HCT116 (cell line): ENCODE results near the gene CDH4. TPM values are rescaled to one million over a fixed set of nuclear protein-coding genes. Genes with fewer than 3 reads are reported as not detected.

Source experiments
- ATAC-seq: fragments of 200-7000 bp; cut with Tn5 transposase; 2 replicates; pipeline ENCODE4 v1.9.1; 2020; ENCODE audit warnings: mild to moderate bottlenecking, moderate library complexity
- BruUV-seq: library from RNA; stranded (reverse); fragments of 400-500 nt; replicated peaks from 2 replicates; lab custom pipeline; 2021; lab: Mats Ljungman, UMichigan
- CTCF ChIA-PET: fragments of 300-600 bp; sonication (Branson Sonifier 250); formaldehyde crosslinking; loops from one replicate; lab custom pipeline; 2021; ENCODE audit warnings: antibody characterized with exemption; lab: Charles Lee
- POLR2A ChIA-PET: fragments of 300-600, 350-600 bp; sonication (Branson Sonifier 250); formaldehyde crosslinking; loops from one replicate; lab custom pipeline; 2021; ENCODE audit warnings: antibody characterized with exemption; lab: Charles Lee
- RAD21 ChIA-PET, 2 experiments: fragments of 300-600 bp; sonication (Branson Sonifier 250); formaldehyde crosslinking; loops; one replicate each; lab custom pipeline; 2023; ENCODE audit warnings: low total read pairs in 2 of 2; ENCODE audit not compliant: uncharacterized antibody in 2 of 2, unreplicated experiment in 2 of 2, low non-redundant PET in 1 of 2; lab: Charles Lee
- DNase-seq: peaks from one replicate; pipeline ENCODE4 v3.0.0-alpha.2; 2010; ENCODE audit warnings: low read depth, low spot score
- H2AFZ ChIP-seq: fragments of 200-600 bp; shearing (Covaris generic), sonication (generic); 2 replicates; pipeline ENCODE4 v1.6.1; 2017; ENCODE audit warnings: low read depth, mixed run types, mixed read lengths, antibody characterized with exemption, low read length; ENCODE audit not compliant: poor library complexity, severe bottlenecking
- H3K27ac ChIP-seq: 2 replicates; pipeline ENCODE4 v1.5.1; 2012; ENCODE audit warnings: low read depth, low read length
- H3K27me3 ChIP-seq: fragments of 200-600 bp; sonication (generic); 2 replicates; pipeline ENCODE4 v1.6.1; 2016; ENCODE audit warnings: mixed run types, low read length, mixed read lengths; ENCODE audit not compliant: insufficient read depth
- H3K36me3 ChIP-seq, 2 experiments: fragments of 200-500 bp in 1 of 2; fragments of 200-600 bp in 1 of 2; sonication (Bioruptor generic) in 1 of 2; sonication (generic) in 1 of 2; 2 replicates each; pipeline versions ENCODE4 v1.5.1 to v1.6.1; 2014 to 2016; ENCODE audit warnings: low read length in 2 of 2, inconsistent platforms in 1 of 2, mixed read lengths in 1 of 2, mixed run types in 1 of 2; ENCODE audit not compliant: insufficient read depth in 2 of 2, control insufficient read depth in 1 of 2
- H3K4me1 ChIP-seq, 2 experiments: fragments of 200-600 bp in 1 of 2; sonication (generic) in 1 of 2; 2 replicates each; pipeline versions ENCODE4 v1.5.1 to v1.6.1; 2012 to 2017; ENCODE audit warnings: low read length in 2 of 2, inconsistent platforms in 1 of 2, mild to moderate bottlenecking in 1 of 2, mixed read lengths in 1 of 2, mixed run types in 1 of 2, moderate library complexity in 1 of 2; ENCODE audit not compliant: insufficient read depth in 2 of 2, control insufficient read depth in 1 of 2
- H3K4me2 ChIP-seq: fragments of 200-600 bp; sonication (generic); 2 replicates; pipeline ENCODE4 v1.6.1; 2017; ENCODE audit warnings: mixed run types, low read length, mixed read lengths
- H3K4me3 ChIP-seq, 2 experiments: fragments of 200-600 bp in 1 of 2; sonication (generic) in 1 of 2; replicated peaks in 1 of 2; 2 replicates each; pipeline ENCODE4 v1.5.1; 2011 to 2016; ENCODE audit warnings: low read length in 2 of 2, control low read depth in 1 of 2, low read depth in 1 of 2, mild to moderate bottlenecking in 1 of 2, mixed read lengths in 1 of 2, mixed run types in 1 of 2
- H3K79me2 ChIP-seq: fragments of 200-600 bp; sonication (generic); 2 replicates; pipeline ENCODE4 v1.6.1; 2017; ENCODE audit warnings: mild to moderate bottlenecking, mixed run types, low read length, moderate library complexity, mixed read lengths; ENCODE audit not compliant: insufficient read depth
- H3K9ac ChIP-seq: fragments of 200-600 bp; sonication (generic); 2 replicates; pipeline ENCODE4 v1.6.1; 2016; ENCODE audit warnings: low read length, mixed read lengths
- H3K9me2 ChIP-seq: fragments of 200-600 bp; sonication (generic), shearing (Covaris generic); 2 replicates; pipeline ENCODE4 v1.6.1; 2017; ENCODE audit warnings: mixed run types, mild to moderate bottlenecking, moderate library complexity; ENCODE audit not compliant: insufficient read depth
- H3K9me3 ChIP-seq, 2 experiments: fragments of 200-500 bp in 1 of 2; fragments of 200-600 bp in 1 of 2; sonication (Bioruptor generic) in 1 of 2; sonication (generic) in 1 of 2; 2 replicates each; pipeline ENCODE4 v1.6.1; 2014 to 2017; ENCODE audit warnings: low read length in 2 of 2, mixed read lengths in 2 of 2, inconsistent platforms in 1 of 2, low read depth in 1 of 2, mild to moderate bottlenecking in 1 of 2, mixed run types in 1 of 2, moderate library complexity in 1 of 2; ENCODE audit not compliant: control insufficient read depth in 1 of 2, insufficient read depth in 1 of 2
- H4K20me1 ChIP-seq: fragments of 200-600 bp; sonication (generic), shearing (Covaris generic); 2 replicates; pipeline ENCODE4 v1.6.1; 2017; ENCODE audit warnings: mixed run types, mild to moderate bottlenecking, moderate library complexity; ENCODE audit not compliant: insufficient read depth
- ATF3 ChIP-seq: IDR thresholded peaks from 2 replicates; pipeline ENCODE4 v1.6.1; 2012
- CEBPB ChIP-seq: IDR thresholded peaks from 2 replicates; pipeline ENCODE4 v1.6.1; 2012; ENCODE audit warnings: low read depth
- CTCF ChIP-seq, 3 experiments: fragments of 200-600 bp in 1 of 3; sonication (generic) in 1 of 3; IDR thresholded peaks in 2 of 3; conservative IDR thresholded peaks in 1 of 3; 2 replicates each; pipeline ENCODE4 v1.5.1; 2012 to 2017; ENCODE audit warnings: low read depth in 2 of 3, low read length in 2 of 3, antibody characterized with exemption in 1 of 3, borderline replicate concordance in 1 of 3, control low read depth in 1 of 3, mild to moderate bottlenecking in 1 of 3, mixed read lengths in 1 of 3, mixed run types in 1 of 3, moderate library complexity in 1 of 3; ENCODE audit not compliant: insufficient read depth in 1 of 3
- EZH2 ChIP-seq: fragments of 200-600 bp; sonication (generic); IDR thresholded peaks from 2 replicates; pipeline ENCODE4 v1.6.1; 2017; ENCODE audit warnings: antibody characterized with exemption, mixed run types
- JUND ChIP-seq: IDR thresholded peaks from 2 replicates; pipeline ENCODE4 v1.6.1; 2012
- MAX ChIP-seq: IDR thresholded peaks from 2 replicates; pipeline ENCODE4 v1.6.1; 2012
- POLR2A ChIP-seq: IDR thresholded peaks from 2 replicates; pipeline ENCODE4 v1.7.0; 2011; ENCODE audit warnings: borderline replicate concordance; ENCODE audit not compliant: insufficient read depth, insufficient read length; ENCODE audit errors: extremely low read depth
- RAD21 ChIP-seq: IDR thresholded peaks from 2 replicates; pipeline ENCODE4 v1.6.1; 2012; ENCODE audit warnings: low read depth, mild to moderate bottlenecking
- REST ChIP-seq: IDR thresholded peaks from 2 replicates; pipeline ENCODE4 v1.6.1; 2012; ENCODE audit warnings: low read depth
- SIN3A ChIP-seq: IDR thresholded peaks from 2 replicates; pipeline ENCODE4 v1.6.1; 2012; ENCODE audit warnings: low read depth
- SP1 ChIP-seq: IDR thresholded peaks from 2 replicates; pipeline ENCODE4 v1.6.1; 2012; ENCODE audit warnings: low read depth
- TCF7L2 ChIP-seq: IDR thresholded peaks from 2 replicates; pipeline ENCODE4 v1.7.0; 2011; ENCODE audit warnings: borderline replicate concordance, inconsistent platforms; ENCODE audit not compliant: insufficient read depth, insufficient read length; ENCODE audit errors: extremely low read depth
- ZFX ChIP-seq: fragments of 450-650 bp; IDR thresholded peaks from 2 replicates; pipeline ENCODE4 v1.6.1; 2017
- intact Hi-C: fragments of 100-400 bp; cut with micrococcal nuclease; formaldehyde crosslinking; loops from 2 replicates; pipeline ENCODE4 v1.10.0; 2022
- total RNA-seq: library from RNA; stranded (reverse); gene quantifications from one replicate; pipeline ENCODE4 v1.2.1, GENCODE V29; 2021; ENCODE audit not compliant: unreplicated experiment

Gene CDH4
- total RNA-seq, 1 experiment from 2014 or later: not detected

- CTCF ChIA-PET: no interaction called here
- RAD21 ChIA-PET: no interaction called here
- Histone ChIP-seq H3K27ac (no peak overlapping the region), H3K4me3 (no peak overlapping the region), H4K20me1 (no peaks in the 10 kb centered on the region), H3K36me3 (no peaks in the 10 kb centered on the region), H3K79me2 (no peaks in the 10 kb centered on the region), H3K4me1 (no peaks in the 10 kb centered on the region), H2AFZ (no peak overlapping the region), H3K27me3 (peaks cover 34% of the 10 kb centered on the region), H3K9me3 (no peaks in the 10 kb centered on the region), H3K4me2 (no peak overlapping the region), H3K9me2 (no peaks in the 10 kb centered on the region), H3K9ac (no peak overlapping the region)
- DNase-seq: no peak
- TF ChIP-seq POLR2A: no peak
- TF ChIP-seq RAD21: no peak
- no peak for TF ChIP-seq ZFX
- no peak for TF ChIP-seq REST
- no peak for TF ChIP-seq CEBPB
- no peak for TF ChIP-seq CTCF (IDR thresholded peaks at IDR 0.05 in 2 of 3, conservative IDR thresholded peaks at IDR 0.05 in 1 of 3; ENCODE audit: borderline replicate concordance in 1 of 3, insufficient read depth in 1 of 3, low read depth in 2 of 3, low read length in 2 of 3)
- no peak for TF ChIP-seq EZH2
- no peak for TF ChIP-seq JUND
- no peak for TF ChIP-seq SIN3A
- TF ChIP-seq TCF7L2: no peak
- TF ChIP-seq ATF3: no peak
- TF ChIP-seq MAX: no peak
- no peak for TF ChIP-seq SP1
- intact Hi-C loops: no loop called here
- no TSS peak for BruUV-seq
- ATAC-seq: no peak
- POLR2A ChIA-PET: no interaction called here
Measured at GRCh38 chr20:61830991-61831390, 578.9 kb downstream of the CDH4 start.
